NB4 (cell line): ENCODE results near the gene SCARB1.

Source experiments
- DNase-seq: peaks from one replicate; pipeline ENCODE4 v3.0.0; 2010; ENCODE audit warnings: low read depth
- H3K4me3 ChIP-seq: one replicate; pipeline ENCODE4 v1.5.1; 2011; ENCODE audit warnings: mild to moderate bottlenecking, low read depth, low read length, moderate library complexity
- CTCF ChIP-seq: IDR thresholded peaks from one replicate; pipeline ENCODE4 v1.5.1; 2012; ENCODE audit warnings: low read depth, low read length
- MAX ChIP-seq: IDR thresholded peaks from 2 replicates; pipeline ENCODE4 v1.6.1; 2011; ENCODE audit warnings: low read depth, low read length
- MYC ChIP-seq: IDR thresholded peaks from 2 replicates; pipeline ENCODE4 v1.6.1; 2011; ENCODE audit warnings: low read depth, low read length
- POLR2A ChIP-seq: IDR thresholded peaks from 2 replicates; pipeline ENCODE4 v1.6.1; 2011; ENCODE audit warnings: mild to moderate bottlenecking; ENCODE audit not compliant: insufficient read length; ENCODE audit errors: extremely low read depth

The SCARB1 gene

GRCh38 chr12:124736115-124737039 is 127.3 kb downstream of the SCARB1 start:
- H3K4me3 ChIP-seq: no peak overlapping the region
- DNase-seq: peak; percentile 57
- TF ChIP-seq CTCF: no peak
- no peak for TF ChIP-seq POLR2A
- no peak for TF ChIP-seq MYC
- TF ChIP-seq MAX: no peak

- TF ChIP-seq POLR2A (no peak), MAX (peak; percentile 97), CTCF (peak; percentile 14), MYC (peak; percentile 96)
- no peak overlapping the region for H3K4me3 ChIP-seq
- DNase-seq: peak; percentile 97
These were observed 129.4 kb downstream of the SCARB1 start for GRCh38 chr12:124734224-124734788.

- no peak for DNase-seq
- H3K4me3 ChIP-seq: no peak overlapping the region
- TF ChIP-seq MYC (no peak), POLR2A (no peak), MAX (no peak), CTCF (no peak)
These were observed 130.6 kb downstream of the SCARB1 start for GRCh38 chr12:124733086-124733485.

GRCh38 chr12:124732275-124733075 is 131.2 kb downstream of the SCARB1 start:
- no peak for TF ChIP-seq MYC
- no peak for TF ChIP-seq MAX
- no peak for TF ChIP-seq CTCF
- no peak for TF ChIP-seq POLR2A
- H3K4me3 ChIP-seq: no peak overlapping the region
- DNase-seq: no peak

- no peak overlapping the region for H3K4me3 ChIP-seq
- DNase-seq: no peak
- TF ChIP-seq MYC: no peak
- no peak for TF ChIP-seq MAX
- TF ChIP-seq CTCF: no peak
- TF ChIP-seq POLR2A: no peak
These were observed 131.8 kb downstream of the SCARB1 start for GRCh38 chr12:124731869-124732268.
